GM12864 (cell line): ENCODE data around the gene ELL2.
A peak's percentile ranks its signal among the peaks of the same experiment; 100 is the strongest.

ENCODE experiments used
- DNase-seq: peaks from one replicate; pipeline ENCODE4 v3.0.0-alpha.2; 2011; ENCODE audit warnings: low read depth
- H3K4me3 ChIP-seq: 2 replicates; pipeline ENCODE4 v1.5.1; 2011; ENCODE audit warnings: mild to moderate bottlenecking, low read depth, low read length, control low read depth
- CTCF ChIP-seq: IDR thresholded peaks from 2 replicates; pipeline ENCODE4 v1.5.1; 2011; ENCODE audit warnings: low read depth, mild to moderate bottlenecking, moderate library complexity, low read length, control low read depth, inconsistent platforms; ENCODE audit errors: missing control alignments

Gene ELL2

GRCh38 chr5:95962785-95963184 lies 1.1 kb upstream of the ELL2 start:
- TF ChIP-seq CTCF = no peak
- no peak for DNase-seq
- H3K4me3 ChIP-seq = peak overlapping the region; percentile 89

GRCh38 chr5:95962475-95962773 lies 773 bp upstream of the ELL2 start:
- no peak for TF ChIP-seq CTCF
- H3K4me3 ChIP-seq = peak overlapping the region; percentile 89
- DNase-seq = no peak

- DNase-seq = no peak
- TF ChIP-seq CTCF = peak; percentile 80
- H3K4me3 ChIP-seq = peak overlapping the region; percentile 89
Observed at GRCh38 chr5:95960667-95961616, 709 bp downstream of the ELL2 start.

GRCh38 chr5:95959888-95960666 lies 1.6 kb downstream of the ELL2 start:
- no peak for DNase-seq
- H3K4me3 ChIP-seq = peak overlapping the region; percentile 89
- no peak for TF ChIP-seq CTCF

GRCh38 chr5:95959051-95959887 lies 2.4 kb downstream of the ELL2 start:
- TF ChIP-seq CTCF = no peak
- peak overlapping the region; percentile 89 for H3K4me3 ChIP-seq
- no peak for DNase-seq

- H3K4me3 ChIP-seq = peak overlapping the region; percentile 89
- DNase-seq = no peak
- no peak for TF ChIP-seq CTCF
Observed at GRCh38 chr5:95958310-95959014, 3.2 kb downstream of the ELL2 start.
